ENCODE results near the gene PPFIBP1.

GRCh38 chr12:27571463-27571862 is 47.5 kb downstream of the PPFIBP1 start:
- TF ChIP-seq POLR2A (IDR thresholded peaks at IDR 0.05) (no peak), CTCF (IDR thresholded peaks at IDR 0.05) (no peak)
